ENCODE data around the gene PPT2. TPM values are rescaled to one million over a fixed set of nuclear protein-coding genes. Genes with fewer than 3 reads are reported as not detected.

PPT2 gene
- 10 to 100 TPM; 19.2 to 23.7 TPM for total RNA-seq

DNA sequence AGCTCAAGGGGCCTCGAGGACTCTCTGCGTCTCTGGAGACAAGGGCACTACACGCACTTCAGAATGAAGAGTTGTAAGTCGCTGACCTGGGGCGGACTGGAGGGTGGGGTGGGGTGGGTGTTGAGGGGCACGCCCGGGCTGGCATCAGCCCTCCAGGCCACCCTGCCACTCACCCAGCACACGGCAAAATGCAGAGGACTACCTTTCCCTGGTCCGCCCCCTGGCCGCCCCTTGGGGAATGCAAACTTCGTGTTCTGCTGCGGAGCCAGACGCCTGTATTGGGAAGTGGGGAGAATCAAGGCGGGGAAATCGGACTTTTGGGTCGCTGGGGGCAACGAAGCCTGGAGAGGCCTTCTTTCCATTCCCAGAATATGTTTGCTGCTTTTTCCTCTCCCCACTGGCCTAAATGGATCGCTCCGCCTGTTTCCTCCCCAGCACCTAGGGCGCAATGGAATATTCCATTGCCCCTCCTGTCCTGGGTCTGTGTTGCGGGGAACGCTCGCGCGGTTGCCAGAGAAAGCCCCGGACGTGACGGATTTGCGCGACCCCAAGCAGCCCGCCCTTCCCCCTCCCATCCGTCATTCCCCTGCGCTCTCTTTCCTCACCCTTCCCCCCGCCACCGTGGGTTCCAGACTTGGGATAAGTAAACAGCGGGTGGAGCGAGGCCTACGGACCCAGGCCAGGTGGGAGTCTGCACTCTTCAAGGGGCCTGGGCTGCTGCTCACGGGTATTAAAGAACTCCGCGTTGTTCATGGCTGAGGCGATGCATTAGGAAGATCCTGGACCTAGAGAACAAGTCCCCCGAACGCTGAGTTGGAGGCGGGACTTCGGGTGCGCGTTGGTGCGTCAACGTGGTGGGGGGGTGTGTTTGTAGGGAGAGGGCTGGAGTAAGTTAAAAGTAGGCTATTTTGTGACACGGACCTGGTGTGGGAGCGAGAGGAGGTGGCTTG, at the start of gene PPT2:
Gene PPT2, plus strand, starts transcription at position 578 of the 950 bp plus-strand sequence. CDS start 454 bp downstream, outside the sequence.
- DNase-seq: peak; percentile 81
- H3K36me3 Mint-ChIP-seq: peaks cover 15% of the 10 kb centered on the region
- peak; percentile 72 for ATAC-seq (ENCODE audit: low read depth)
- H3K27ac Mint-ChIP-seq: peak within 1 kb of the TSS; percentile 94
- peaks cover 34% of the 10 kb centered on the region for H3K4me1 Mint-ChIP-seq
- no peaks in the 10 kb centered on the region for H3K9me3 Mint-ChIP-seq
- H3K4me3 Mint-ChIP-seq: peak within 1 kb of the TSS; percentile 98
- POLR2A ChIA-PET: interaction anchor here (1.0 to 1.3 kb wide), 6 partner anchors 24 to 66 kb away, joined by 3 to 8 read pairs (median 4); partner anchors contain the start of genes GPSM3, PBX2 and RNF5
- H3K27me3 Mint-ChIP-seq: peaks cover 14% of the 10 kb centered on the region

DNA sequence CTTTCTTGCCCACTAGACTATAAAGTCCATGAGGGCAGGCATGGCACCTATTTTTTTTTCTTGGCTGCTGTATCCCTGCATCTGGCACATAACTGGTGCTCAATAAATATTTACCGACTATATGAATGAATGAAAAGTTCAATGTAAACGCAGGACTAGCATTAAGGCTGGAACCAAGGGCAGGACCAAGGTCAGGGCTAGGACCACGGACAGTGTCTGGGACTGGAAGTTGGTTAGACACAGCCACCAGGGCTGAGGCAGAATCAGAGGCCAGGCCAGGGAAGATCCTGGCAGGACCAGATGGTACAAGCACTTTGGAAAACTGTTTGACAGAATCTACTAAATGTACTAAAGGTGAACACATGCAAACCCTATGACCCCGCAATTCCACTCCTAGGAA, 48.5 kb upstream of the PPT2 start:
- Mint-ChIP-seq H3K4me1 (peaks cover 6% of the 10 kb centered on the region), H3K4me3 (no peak overlapping the region), H3K9me3 (no peaks in the 10 kb centered on the region), H3K27me3 (peaks cover 19% of the 10 kb centered on the region), H3K27ac (no peak overlapping the region), H3K36me3 (no peaks in the 10 kb centered on the region)
- POLR2A ChIA-PET: no interaction called here
- ATAC-seq (ENCODE audit: low read depth) (no peak), DNase-seq (no peak)

GRCh38 chr6:32107406-32107805, 46.5 kb upstream of the PPT2 start:
- H3K9me3 Mint-ChIP-seq: no peaks in the 10 kb centered on the region
- no peak overlapping the region for H3K4me3 Mint-ChIP-seq

DNA sequence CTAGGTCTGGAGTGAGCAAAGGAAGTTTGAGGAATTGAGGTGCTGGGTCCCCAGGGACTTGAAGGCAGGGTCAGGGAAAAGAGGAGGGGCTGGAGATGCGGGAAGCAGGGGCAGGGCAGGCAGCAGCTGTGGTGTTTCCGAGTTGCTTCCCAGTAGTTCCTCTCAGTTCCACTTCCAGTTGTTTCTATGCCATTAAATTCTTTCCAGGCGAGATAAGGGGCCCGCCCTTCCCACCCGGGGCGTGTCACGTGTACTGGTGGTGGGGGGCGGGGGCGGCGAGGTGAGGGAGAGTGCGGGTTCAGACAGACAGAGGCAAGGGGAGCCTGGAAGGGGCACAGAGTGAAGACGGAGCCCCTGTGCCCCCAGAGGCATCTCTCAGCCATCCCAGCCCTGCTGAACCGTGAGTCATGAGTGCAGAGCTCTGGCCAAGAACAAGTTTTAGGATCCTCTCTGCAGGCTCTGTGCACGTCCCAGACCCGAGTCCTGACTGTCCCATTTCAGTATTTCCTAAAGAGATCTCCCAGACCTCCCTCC, 45.8 kb upstream of the PPT2 start:
- DNase-seq (no peak), ATAC-seq (ENCODE audit: low read depth) (no peak)
- H3K9me3 Mint-ChIP-seq: no peaks in the 10 kb centered on the region
- POLR2A ChIA-PET: interaction anchor here (0.6 to 0.7 kb wide), 2 partner anchors 90 to 378 kb away, joined by 3 read pairs; no protein-coding TSS in a partner anchor
- H3K27ac Mint-ChIP-seq: no peak overlapping the region
- H3K27me3 Mint-ChIP-seq: peaks cover 16% of the 10 kb centered on the region
- H3K4me1 Mint-ChIP-seq: peaks cover 6% of the 10 kb centered on the region
- H3K4me3 Mint-ChIP-seq: no peak overlapping the region
- peaks cover 4% of the 10 kb centered on the region for H3K36me3 Mint-ChIP-seq

More at GRCh38 chr6:32107406-32107805, 46.5 kb upstream of the PPT2 start:
- POLR2A ChIA-PET: interaction anchor here (0.7 kb wide), 1 partner anchor 377 kb away, joined by 3 read pairs; no protein-coding TSS in a partner anchor
- Mint-ChIP-seq H3K36me3 (peaks cover 2% of the 10 kb centered on the region), H3K27ac (no peak overlapping the region), H3K4me1 (peaks cover 6% of the 10 kb centered on the region), H3K27me3 (peaks cover 19% of the 10 kb centered on the region)
- no peak for DNase-seq
- ATAC-seq (ENCODE audit: low read depth): no peak

- no peaks in the 10 kb centered on the region for H3K9me3 Mint-ChIP-seq
- peaks cover 4% of the 10 kb centered on the region for H3K36me3 Mint-ChIP-seq
- no peak overlapping the region for H3K27ac Mint-ChIP-seq
- peaks cover 16% of the 10 kb centered on the region for H3K27me3 Mint-ChIP-seq
- ATAC-seq (ENCODE audit: low read depth): no peak
- no peak for DNase-seq
- H3K4me1 Mint-ChIP-seq: peaks cover 6% of the 10 kb centered on the region
- POLR2A ChIA-PET: no interaction called here
- H3K4me3 Mint-ChIP-seq: no peak overlapping the region
Observed at GRCh38 chr6:32108727-32109113, 45.2 kb upstream of the PPT2 start.

- Mint-ChIP-seq H3K4me1 (peaks cover 6% of the 10 kb centered on the region), H3K9me3 (no peaks in the 10 kb centered on the region), H3K27me3 (peaks cover 16% of the 10 kb centered on the region), H3K4me3 (no peak within 1 kb of the TSS), H3K36me3 (peaks cover 4% of the 10 kb centered on the region), H3K27ac (no peak within 1 kb of the TSS)
- POLR2A ChIA-PET: no interaction called here
- DNase-seq: no peak
- no peak for ATAC-seq (ENCODE audit: low read depth)
Observed at GRCh38 chr6:32109114-32109764, 44.7 kb upstream of the PPT2 start, which contains the start of gene TNXB. TNXB (minus strand) TSS chr6:32109338; CDS start chr6:32098198, 11,140 bp downstream.

GRCh38 chr6:32109765-32110160, 44.2 kb upstream of the PPT2 start:
- no peak overlapping the region for H3K4me3 Mint-ChIP-seq
- H3K27me3 Mint-ChIP-seq: peaks cover 16% of the 10 kb centered on the region
- peaks cover 5% of the 10 kb centered on the region for H3K36me3 Mint-ChIP-seq
- no peak overlapping the region for H3K27ac Mint-ChIP-seq
- POLR2A ChIA-PET: no interaction called here
- no peak for DNase-seq
- no peak for ATAC-seq (ENCODE audit: low read depth)
- H3K4me1 Mint-ChIP-seq: peaks cover 6% of the 10 kb centered on the region
- no peaks in the 10 kb centered on the region for H3K9me3 Mint-ChIP-seq

GRCh38 chr6:32110632-32111031, 43.3 kb upstream of the PPT2 start:
- DNase-seq: no peak
- H3K9me3 Mint-ChIP-seq: no peaks in the 10 kb centered on the region
- no peak overlapping the region for H3K4me3 Mint-ChIP-seq
- peaks cover 6% of the 10 kb centered on the region for H3K4me1 Mint-ChIP-seq
- H3K27ac Mint-ChIP-seq: no peak overlapping the region
- peaks cover 16% of the 10 kb centered on the region for H3K27me3 Mint-ChIP-seq
- POLR2A ChIA-PET: interaction anchor here (0.7 kb wide), 1 partner anchor 10 kb away, joined by 6 read pairs; no protein-coding TSS in a partner anchor
- ATAC-seq (ENCODE audit: low read depth): no peak
- peaks cover 9% of the 10 kb centered on the region for H3K36me3 Mint-ChIP-seq

DNA sequence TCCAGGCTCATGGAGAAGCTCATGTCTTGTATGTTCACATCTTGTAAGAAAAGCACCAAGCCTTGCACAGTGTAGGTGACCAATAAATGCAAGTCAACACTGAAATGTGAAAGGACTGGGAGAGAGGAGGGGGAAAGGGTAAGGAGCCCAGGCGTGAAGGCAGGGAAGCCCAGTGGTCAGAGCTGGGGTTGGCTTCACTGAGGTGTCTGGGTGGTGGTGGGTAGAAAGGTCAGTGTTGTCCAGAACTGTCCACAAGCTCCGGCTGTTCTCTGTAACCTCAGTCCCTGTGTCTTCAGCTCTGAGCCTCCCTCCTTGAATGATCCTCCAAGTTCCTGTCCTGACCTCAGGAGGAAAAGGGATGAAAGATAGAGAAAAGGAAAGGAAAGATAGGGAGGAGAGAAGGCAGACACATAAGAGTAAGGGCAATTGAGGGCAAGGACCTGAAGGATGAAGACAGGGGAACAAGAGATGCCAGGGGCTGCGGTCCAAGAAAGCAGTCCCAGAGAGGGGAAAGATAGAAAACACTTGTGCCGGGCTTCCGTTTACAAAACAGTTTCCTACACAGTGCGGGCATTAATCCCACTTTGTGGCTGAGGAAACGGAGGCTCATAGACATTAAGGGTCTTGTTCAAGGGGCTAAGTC, 42.4 kb upstream of the PPT2 start:
- Mint-ChIP-seq H3K27me3 (peaks cover 16% of the 10 kb centered on the region), H3K4me3 (no peak overlapping the region), H3K27ac (no peak overlapping the region), H3K4me1 (peaks cover 6% of the 10 kb centered on the region), H3K9me3 (no peaks in the 10 kb centered on the region), H3K36me3 (peaks cover 13% of the 10 kb centered on the region)
- ATAC-seq (ENCODE audit: low read depth) (no peak), DNase-seq (no peak)
- POLR2A ChIA-PET: interaction anchor here (0.6 to 0.7 kb wide), 2 partner anchors 11 to 138 kb away, joined by 3 to 6 read pairs; no protein-coding TSS in a partner anchor

DNA sequence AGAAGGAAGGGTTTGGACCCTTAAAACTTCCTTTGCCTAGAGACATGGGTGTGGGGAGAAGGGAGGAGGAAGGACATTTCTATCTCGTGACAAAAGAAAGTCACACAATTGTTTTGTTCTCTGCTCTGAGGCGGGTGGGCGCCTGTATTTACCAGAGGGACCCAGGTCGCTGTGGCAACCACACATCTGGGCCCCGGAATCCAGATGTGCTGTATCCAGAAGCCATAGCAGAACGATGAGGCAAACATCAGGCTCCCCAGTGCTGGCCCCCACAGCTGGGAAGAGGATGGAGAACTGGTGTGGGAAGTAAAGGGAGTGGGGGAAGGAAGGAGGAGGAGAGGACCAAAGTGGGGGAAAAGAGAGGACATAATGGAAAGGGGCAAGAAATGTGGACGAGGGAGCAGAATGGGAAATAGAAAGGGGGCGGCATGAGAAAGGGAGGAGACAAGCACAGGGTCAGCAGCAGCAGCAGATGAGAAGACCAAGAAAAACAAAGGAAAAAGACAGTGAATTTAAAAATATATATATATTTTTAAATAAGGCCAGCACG, 41.4 kb upstream of the PPT2 start:
- POLR2A ChIA-PET: no interaction called here
- H3K9me3 Mint-ChIP-seq: no peaks in the 10 kb centered on the region
- H3K4me1 Mint-ChIP-seq: peaks cover 6% of the 10 kb centered on the region
- no peak for ATAC-seq (ENCODE audit: low read depth)
- peak overlapping the region; percentile 23 for H3K27ac Mint-ChIP-seq
- peaks cover 13% of the 10 kb centered on the region for H3K36me3 Mint-ChIP-seq
- no peak for DNase-seq
- H3K4me3 Mint-ChIP-seq: no peak overlapping the region
- H3K27me3 Mint-ChIP-seq: peaks cover 16% of the 10 kb centered on the region

- no peak for DNase-seq
- Mint-ChIP-seq H3K27ac (no peak overlapping the region), H3K4me1 (peaks cover 6% of the 10 kb centered on the region), H3K4me3 (no peak overlapping the region), H3K9me3 (no peaks in the 10 kb centered on the region), H3K36me3 (peaks cover 13% of the 10 kb centered on the region), H3K27me3 (peaks cover 9% of the 10 kb centered on the region)
- ATAC-seq (ENCODE audit: low read depth): no peak
- POLR2A ChIA-PET: no interaction called here
Observed at GRCh38 chr6:32113386-32114352, 40.3 kb upstream of the PPT2 start.

GRCh38 chr6:32114796-32115195, 39.1 kb upstream of the PPT2 start:
- POLR2A ChIA-PET: no interaction called here
- H3K27me3 Mint-ChIP-seq: no peaks in the 10 kb centered on the region
- H3K27ac Mint-ChIP-seq: no peak overlapping the region
- H3K4me3 Mint-ChIP-seq: no peak overlapping the region
- no peaks in the 10 kb centered on the region for H3K9me3 Mint-ChIP-seq
- H3K36me3 Mint-ChIP-seq: peaks cover 13% of the 10 kb centered on the region
- ATAC-seq (ENCODE audit: low read depth): no peak
- no peak for DNase-seq
- peaks cover 4% of the 10 kb centered on the region for H3K4me1 Mint-ChIP-seq

Data from activated naive CD8-positive, alpha-beta T cell treated with anti-CD3 and anti-CD28 coated beads, Interleukin-2, amount 10 ng/mL, durations not matched to agents 7 days and 5 days (primary cell).